AG10803 (cell line): ENCODE measurements around the gene DLL4.

ENCODE experiments used
- DNase-seq: peaks from one replicate; pipeline ENCODE4 v3.0.0; 2010; ENCODE audit warnings: low read depth
- H3K4me3 ChIP-seq: 2 replicates; pipeline ENCODE4 v1.5.1; 2011; ENCODE audit warnings: mild to moderate bottlenecking, low read length, control low read depth
- TF ChIP-seq, protein P1 (sequence below): conservative IDR thresholded peaks from 2 replicates; pipeline ENCODE4 v1.5.1; 2011; ENCODE audit warnings: mild to moderate bottlenecking, low read length, control low read depth, inconsistent platforms

DLL4 gene

DNA sequence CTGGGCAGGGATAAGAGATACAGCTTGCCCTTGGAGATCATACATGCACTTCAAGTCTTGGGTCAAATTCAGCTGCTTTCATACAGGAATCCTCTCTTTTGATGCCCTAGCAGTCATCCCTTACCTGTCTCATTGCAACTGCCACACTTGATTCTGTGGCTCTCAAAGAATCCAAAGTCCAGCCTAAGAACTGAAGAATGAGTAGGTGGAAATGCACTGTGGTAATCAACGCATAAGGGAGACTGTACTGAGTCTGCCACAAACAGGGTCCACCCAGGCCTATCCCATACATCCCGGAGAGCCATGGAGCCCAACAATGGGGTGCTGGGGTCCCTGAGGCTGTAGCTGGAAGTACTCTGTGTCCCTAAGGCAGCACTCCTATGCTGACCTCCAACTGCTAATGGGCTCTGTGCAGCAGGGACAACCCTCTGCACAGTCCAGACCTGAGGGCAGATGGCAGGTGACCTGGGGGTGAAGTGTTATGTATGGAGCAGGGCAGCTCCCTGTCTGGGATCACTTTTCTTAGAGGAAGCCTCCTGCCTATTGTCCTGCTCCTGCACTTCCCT, 36.6 kb upstream of the DLL4 start:
- TF ChIP-seq, protein P1, sequence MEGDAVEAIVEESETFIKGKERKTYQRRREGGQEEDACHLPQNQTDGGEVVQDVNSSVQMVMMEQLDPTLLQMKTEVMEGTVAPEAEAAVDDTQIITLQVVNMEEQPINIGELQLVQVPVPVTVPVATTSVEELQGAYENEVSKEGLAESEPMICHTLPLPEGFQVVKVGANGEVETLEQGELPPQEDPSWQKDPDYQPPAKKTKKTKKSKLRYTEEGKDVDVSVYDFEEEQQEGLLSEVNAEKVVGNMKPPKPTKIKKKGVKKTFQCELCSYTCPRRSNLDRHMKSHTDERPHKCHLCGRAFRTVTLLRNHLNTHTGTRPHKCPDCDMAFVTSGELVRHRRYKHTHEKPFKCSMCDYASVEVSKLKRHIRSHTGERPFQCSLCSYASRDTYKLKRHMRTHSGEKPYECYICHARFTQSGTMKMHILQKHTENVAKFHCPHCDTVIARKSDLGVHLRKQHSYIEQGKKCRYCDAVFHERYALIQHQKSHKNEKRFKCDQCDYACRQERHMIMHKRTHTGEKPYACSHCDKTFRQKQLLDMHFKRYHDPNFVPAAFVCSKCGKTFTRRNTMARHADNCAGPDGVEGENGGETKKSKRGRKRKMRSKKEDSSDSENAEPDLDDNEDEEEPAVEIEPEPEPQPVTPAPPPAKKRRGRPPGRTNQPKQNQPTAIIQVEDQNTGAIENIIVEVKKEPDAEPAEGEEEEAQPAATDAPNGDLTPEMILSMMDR, result no peak
- H3K4me3 ChIP-seq, result no peak overlapping the region
- DNase-seq, result no peak

DNA sequence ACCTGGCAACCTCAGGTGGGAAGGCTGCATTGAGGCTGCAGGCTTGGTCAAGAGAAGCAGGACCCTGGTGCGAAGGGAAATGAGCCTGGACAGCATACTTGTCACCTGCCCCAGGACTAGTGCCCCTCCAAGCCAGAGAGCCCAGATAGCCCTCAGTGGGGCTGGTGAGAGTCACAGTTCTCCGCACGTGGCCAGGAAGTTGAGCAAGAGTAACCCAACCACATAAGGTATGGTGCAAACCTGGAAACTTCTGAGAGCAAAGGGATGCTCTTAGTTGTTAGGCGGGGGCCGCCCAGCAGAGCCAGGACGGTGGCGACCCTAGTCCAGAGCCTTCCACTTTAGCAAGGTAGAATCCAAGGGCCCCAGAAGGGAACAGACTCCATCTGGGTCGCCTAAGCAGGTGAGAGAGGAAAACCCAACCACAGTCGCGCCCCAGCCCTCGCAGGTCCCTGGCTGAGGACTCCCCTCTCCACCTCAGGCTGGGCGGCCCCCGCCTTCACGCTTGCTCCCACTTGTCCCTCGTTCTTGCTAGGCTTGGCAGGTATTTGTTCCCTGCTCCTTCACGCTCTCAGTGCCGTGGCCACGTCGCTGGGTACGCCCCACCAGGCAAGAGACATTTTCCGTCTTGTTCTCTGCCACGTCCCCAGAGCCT, 36.0 kb upstream of the DLL4 start:
- no peak for DNase-seq
- H3K4me3 ChIP-seq, result no peak overlapping the region
- TF ChIP-seq, protein P1, result no peak

DNA sequence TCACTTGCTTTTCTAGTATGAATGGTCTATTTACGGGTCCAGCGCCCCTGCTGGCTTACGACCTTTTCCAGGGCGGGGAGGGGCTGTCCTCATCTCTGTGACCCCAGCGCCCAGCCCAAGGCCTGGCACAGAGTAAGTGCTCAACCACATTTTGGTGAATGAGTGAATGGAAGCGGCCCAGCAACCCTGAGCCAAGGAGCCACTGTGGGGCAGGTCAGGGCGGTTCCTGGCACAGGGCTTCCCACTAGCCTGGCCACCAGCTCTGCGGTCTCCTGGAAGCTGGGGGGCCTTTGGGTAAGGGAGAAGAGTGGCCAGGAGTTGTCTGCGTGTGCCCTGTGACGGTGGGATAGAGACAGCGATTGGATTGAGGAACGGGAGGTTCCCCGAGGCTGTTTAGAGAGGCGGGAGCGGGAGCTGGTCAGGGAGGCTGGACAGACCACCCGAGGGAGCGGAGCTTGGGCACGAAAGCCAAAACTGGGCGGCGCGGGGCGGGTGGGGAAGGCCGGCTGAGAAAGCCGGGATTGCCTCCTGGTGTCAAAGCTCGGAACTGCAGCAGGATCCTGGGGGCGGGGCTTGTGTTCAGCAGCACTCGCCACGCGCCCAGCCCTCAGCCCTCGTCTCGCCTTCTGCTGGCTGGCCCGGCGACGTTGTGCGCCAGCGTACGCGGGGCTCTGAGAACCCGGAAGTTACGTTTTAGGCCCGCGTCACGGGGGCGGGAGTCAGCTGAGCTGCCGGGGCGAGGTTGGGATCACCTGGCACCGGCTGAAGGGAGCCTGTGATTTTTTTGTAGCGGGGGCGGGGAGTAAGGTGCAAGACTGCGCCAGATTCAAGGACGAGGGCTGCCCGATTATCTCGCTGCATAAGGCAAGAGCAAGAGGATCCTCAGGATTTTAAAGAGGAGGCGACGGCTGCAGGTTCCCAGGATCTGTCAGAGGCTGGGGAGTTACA, 35.1 kb upstream of the DLL4 start, which contains the start of gene VPS18:
VPS18 (plus strand) TSS at position 718 of the 948 bp plus-strand sequence. CDS start 319 bp downstream, outside the sequence.
- DNase-seq, result peak; percentile 95
- H3K4me3 ChIP-seq, result peak within 1 kb of the TSS; percentile 94
- TF ChIP-seq, protein P1, result peak; percentile 71

DNA sequence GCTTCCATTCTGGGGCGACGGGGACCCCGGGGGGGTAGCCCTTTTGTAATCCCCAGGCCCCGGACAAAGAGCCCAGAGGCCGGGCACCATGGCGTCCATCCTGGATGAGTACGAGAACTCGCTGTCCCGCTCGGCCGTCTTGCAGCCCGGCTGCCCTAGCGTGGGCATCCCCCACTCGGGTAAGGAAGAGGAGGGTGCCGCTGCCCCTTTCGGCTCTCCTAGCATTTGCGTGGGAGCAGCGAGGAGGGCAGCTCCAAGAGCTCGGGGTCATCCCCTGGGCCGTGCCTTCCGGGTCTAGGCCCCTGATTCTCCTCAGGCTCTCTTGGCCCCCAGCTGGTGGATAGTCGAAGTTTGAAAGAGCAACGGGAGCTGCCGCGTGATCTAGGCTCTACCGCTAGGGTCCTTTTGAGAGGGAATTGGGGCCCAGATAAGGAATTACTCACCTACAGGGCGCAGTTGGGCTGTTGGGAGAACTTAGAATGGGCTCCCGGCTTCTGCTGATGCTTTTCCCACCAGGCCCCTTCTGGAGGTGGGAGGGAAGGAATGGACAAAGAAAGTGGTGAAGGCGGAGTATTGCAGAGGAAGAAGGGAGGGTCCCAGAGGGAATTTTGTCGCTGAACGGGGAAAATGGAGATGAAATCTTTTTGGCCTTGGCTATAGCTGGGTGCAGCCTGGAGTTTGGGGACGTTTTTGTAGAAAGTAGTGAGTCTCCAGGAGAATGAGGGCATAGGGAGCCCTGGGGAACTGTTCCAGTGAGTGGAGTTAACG, 34.3 kb upstream of the DLL4 start:
- peak overlapping the region; percentile 94 for H3K4me3 ChIP-seq

DNA sequence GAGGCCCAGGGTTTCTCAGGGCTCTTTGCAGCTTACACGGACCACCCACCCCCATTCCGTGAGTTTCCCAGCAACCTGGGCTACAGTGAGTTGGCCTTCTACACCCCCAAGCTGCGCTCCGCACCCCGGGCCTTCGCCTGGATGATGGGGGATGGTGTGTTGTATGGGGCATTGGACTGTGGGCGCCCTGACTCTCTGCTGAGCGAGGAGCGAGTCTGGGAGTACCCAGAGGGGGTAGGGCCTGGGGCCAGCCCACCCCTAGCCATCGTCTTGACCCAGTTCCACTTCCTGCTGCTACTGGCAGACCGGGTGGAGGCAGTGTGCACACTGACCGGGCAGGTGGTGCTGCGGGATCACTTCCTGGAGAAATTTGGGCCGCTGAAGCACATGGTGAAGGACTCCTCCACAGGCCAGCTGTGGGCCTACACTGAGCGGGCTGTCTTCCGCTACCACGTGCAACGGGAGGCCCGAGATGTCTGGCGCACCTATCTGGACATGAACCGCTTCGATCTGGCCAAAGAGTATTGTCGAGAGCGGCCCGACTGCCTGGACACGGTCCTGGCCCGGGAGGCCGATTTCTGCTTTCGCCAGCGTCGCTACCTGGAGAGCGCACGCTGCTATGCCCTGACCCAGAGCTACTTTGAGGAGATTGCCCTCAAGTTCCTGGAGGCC, 29.5 kb upstream of the DLL4 start:
- DNase-seq, result no peak
- no peak overlapping the region for H3K4me3 ChIP-seq
- TF ChIP-seq, protein P1, result no peak

More for the DNA sequence above, 34.3 kb upstream of the DLL4 start:
- TF ChIP-seq, protein P1, result peak; percentile 64
- DNase-seq, result peak; percentile 70

DNA sequence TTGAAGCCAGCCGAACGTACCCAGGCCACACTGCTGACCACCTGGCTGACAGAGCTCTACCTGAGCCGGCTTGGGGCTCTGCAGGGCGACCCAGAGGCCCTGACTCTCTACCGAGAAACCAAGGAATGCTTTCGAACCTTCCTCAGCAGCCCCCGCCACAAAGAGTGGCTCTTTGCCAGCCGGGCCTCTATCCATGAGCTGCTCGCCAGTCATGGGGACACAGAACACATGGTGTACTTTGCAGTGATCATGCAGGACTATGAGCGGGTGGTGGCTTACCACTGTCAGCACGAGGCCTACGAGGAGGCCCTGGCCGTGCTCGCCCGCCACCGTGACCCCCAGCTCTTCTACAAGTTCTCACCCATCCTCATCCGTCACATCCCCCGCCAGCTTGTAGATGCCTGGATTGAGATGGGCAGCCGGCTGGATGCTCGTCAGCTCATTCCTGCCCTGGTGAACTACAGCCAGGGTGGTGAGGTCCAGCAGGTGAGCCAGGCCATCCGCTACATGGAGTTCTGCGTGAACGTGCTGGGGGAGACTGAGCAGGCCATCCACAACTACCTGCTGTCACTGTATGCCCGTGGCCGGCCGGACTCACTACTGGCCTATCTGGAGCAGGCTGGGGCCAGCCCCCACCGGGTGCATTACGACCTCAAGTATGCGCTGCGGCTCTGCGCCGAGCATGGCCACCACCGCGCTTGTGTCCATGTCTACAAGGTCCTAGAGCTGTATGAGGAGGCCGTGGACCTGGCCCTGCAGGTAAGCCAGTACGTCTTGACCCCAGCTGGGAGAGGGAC, 28.7 kb upstream of the DLL4 start:
- no peak overlapping the region for H3K4me3 ChIP-seq
- no peak for DNase-seq
- TF ChIP-seq, protein P1, result no peak
